T47D (cell line): ENCODE data around the gene GFM1.

Experiments used
- DNase-seq, 2 experiments: peaks; one replicate each; pipeline versions ENCODE4 v3.0.0 to v3.0.0-alpha.2; 2011 to 2012; ENCODE audit warnings: low read depth in 1 of 2, low spot score in 1 of 2
- JUND ChIP-seq: IDR thresholded peaks from 2 replicates; pipeline ENCODE4 v1.6.1; 2012; ENCODE audit warnings: low read depth
- in situ Hi-C: cut with HindIII; loops from 2 replicates; pipeline ENCODE4 v1.10.0; 2016; ENCODE audit warnings: low sequenced_read_pairs, low pct_unique_long_range_greater_than_20kb

GFM1 gene

GRCh38 chr3:158735296-158736033 lies 91.1 kb downstream of the GFM1 start:
- DNase-seq, result no peak
- in situ Hi-C loops, result no loop called here

GRCh38 chr3:158737410-158737809 lies 93.1 kb downstream of the GFM1 start:
- in situ Hi-C loops, result no loop called here
- TF ChIP-seq JUND, result no peak
- no peak for DNase-seq

More at GRCh38 chr3:158735296-158736033, 91.1 kb downstream of the GFM1 start:
- no peak for TF ChIP-seq JUND

DNA sequence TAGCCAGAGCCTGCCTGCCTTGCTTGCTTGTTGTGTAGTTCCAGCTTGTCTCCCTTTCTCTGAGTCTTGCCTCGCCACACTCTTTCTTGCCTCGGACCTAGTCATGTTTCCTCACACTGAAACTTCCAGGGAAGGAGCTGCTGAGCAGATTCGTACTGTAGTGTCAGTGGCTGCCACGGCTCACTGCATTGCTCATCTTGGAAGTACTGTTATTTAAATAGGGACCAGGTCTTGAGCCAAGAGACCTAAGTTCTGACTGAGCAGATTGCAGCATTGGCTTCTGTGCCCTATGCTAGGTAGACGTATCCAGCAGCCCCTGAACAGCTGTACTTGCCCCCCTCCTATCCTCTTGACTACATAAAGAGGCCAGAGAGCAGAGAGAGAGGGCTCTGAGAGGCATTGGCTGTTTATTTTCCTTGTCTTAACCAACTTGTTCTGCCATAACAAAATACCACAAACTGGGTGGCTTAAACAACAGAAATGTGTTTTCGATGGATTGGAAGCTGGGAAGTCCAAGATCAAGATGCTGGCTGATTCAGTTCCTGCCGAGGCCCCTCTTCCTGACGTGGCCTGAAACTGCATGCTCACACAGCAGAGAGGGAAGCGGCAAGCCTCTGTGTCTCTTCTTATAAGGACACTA lies 93.8 kb downstream of the GFM1 start:
- no peak for DNase-seq
- in situ Hi-C loops, result no loop called here
- no peak for TF ChIP-seq JUND

DNA sequence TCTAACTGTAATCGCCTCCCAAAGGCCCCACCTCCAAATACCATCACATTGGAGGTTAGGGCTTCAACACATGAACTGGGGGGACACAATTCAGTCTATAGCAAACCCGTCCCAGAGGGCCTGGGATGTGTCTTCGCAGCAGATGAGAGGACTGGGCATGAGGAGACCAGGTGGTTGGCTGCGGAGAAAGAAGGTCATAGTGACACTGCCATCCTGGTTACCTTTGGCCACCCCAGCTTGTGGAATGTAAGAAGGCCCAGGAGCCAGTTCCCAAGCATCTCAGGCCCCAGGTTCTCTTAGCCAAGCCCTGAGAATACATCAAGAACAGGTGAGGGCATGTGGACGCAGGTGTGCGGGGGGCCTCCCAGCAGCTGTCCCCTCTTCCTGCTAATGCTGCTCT lies 94.3 kb downstream of the GFM1 start:
- TF ChIP-seq JUND, result no peak
- in situ Hi-C loops, result no loop called here
- DNase-seq, result no peak

DNA sequence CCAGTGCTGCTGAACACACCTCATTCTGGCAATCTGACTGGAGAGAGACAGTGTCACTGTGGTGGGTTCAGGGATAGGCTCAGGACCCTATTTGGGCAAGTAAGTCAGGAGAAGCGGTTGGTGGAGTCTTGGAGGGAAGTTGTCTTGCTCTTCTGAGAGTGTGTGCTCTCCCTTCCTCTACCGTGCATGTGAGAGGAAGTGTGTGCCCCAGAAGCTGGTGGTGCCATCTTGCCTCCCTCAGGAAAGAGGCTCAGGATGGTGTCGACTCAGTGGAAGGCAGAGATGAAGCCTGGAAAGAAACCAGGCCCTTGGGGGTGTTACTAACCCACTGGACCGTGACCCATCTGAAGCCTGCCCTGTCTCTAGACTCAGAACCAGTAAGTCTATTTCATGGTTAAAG lies 94.8 kb downstream of the GFM1 start:
- in situ Hi-C loops, result no loop called here
- TF ChIP-seq JUND, result no peak
- no peak for DNase-seq

DNA sequence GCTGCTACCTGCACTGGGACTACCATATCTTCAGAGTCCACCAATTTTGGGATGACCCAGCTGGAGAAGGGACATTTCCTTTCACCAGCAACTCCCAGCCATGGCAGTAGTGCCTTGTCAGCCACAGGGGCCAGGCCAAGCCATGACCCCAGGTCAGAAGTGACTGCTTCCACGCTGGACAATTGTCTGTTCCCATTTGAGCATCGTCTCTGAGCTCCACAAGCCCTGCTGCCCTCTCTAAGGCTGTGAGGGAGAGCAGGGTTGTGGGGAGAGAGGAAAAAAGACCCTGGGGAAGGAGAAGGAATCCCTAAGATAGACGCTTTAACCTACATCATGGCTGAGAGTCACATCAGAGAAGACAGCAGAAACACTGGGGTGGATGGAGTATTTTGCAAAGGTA lies 95.3 kb downstream of the GFM1 start:
- TF ChIP-seq JUND, result no peak
- in situ Hi-C loops, result no loop called here
- no peak for DNase-seq
